ENCODE data around the gene TUBA1A.

Gene TUBA1A

GRCh38 chr12:49188916-49189367 lies at the start of gene TUBA1A:
Gene TUBA1A, minus strand, starts transcription at chr12:49189080. Its CDS starts 101 bp downstream, at chr12:49188979.
- intact Hi-C loops (cut with DNase I; ENCODE audit: low total_unique reads), result loop anchor here (2.0 kb wide), 1 partner anchor 46 kb away; no protein-coding TSS in a partner anchor
- DNase-seq, result peak; percentile 96
- Histone ChIP-seq H3K27ac (peak within 1 kb of the TSS; percentile 99 to 100), H3K4me3 (peak within 1 kb of the TSS; percentile 93 to 98), H3K9me3 (no peaks in the 10 kb centered on the region), H3K36me3 (peaks cover 10 to 29% (median 25%) of the 10 kb centered on the region in 3 donors), H3K4me1 (peaks cover 0 to 19% (median 4%) of the 10 kb centered on the region in 4 donors), H3K27me3 (no peaks in the 10 kb centered on the region)
- no peak for TF ChIP-seq CTCF (IDR thresholded peaks at IDR 0.05)

GRCh38 chr12:49236423-49236822 lies 47.5 kb upstream of the TUBA1A start:
- Histone ChIP-seq H3K4me3 (no peak overlapping the region), H3K9me3 (no peaks in the 10 kb centered on the region), H3K27ac (no peak overlapping the region), H3K27me3 (no peaks in the 10 kb centered on the region), H3K4me1 (peaks cover 0 to 27% (median 23%) of the 10 kb centered on the region in 4 donors), H3K36me3 (no peaks in the 10 kb centered on the region)
- no peak for TF ChIP-seq CTCF (IDR thresholded peaks at IDR 0.05)
- no peak for DNase-seq
- intact Hi-C loops (cut with DNase I; ENCODE audit: low total_unique reads), result no loop called here

GRCh38 chr12:49233842-49234526 lies 45.1 kb upstream of the TUBA1A start:
- no peak for TF ChIP-seq CTCF (IDR thresholded peaks at IDR 0.05)
- Histone ChIP-seq H3K36me3 (no peaks in the 10 kb centered on the region), H3K4me1 (peaks cover 0 to 27% (median 23%) of the 10 kb centered on the region in 4 donors), H3K27ac (peak overlapping the region; percentile 78 to 90), H3K9me3 (no peaks in the 10 kb centered on the region), H3K4me3 (peak overlapping the region; percentile 55), H3K27me3 (no peaks in the 10 kb centered on the region)
- intact Hi-C loops (cut with DNase I; ENCODE audit: low total_unique reads), result loop anchor here (2.0 to 5.0 kb wide), 3 partner anchors 45 to 145 kb away; partner anchors contain the start of genes TUBA1A and TUBA1B
- DNase-seq, result peak; percentile 42 to 78

GRCh38 chr12:49232940-49233841 lies 44.3 kb upstream of the TUBA1A start:
- peak in 1 of 2 experiments; percentile 19 for TF ChIP-seq CTCF (IDR thresholded peaks at IDR 0.05)
- intact Hi-C loops (cut with DNase I; ENCODE audit: low total_unique reads), result loop anchor here (5.0 kb wide), 1 partner anchor 101 kb away; the partner anchor contains the start of gene TUBA1B
- Histone ChIP-seq H3K36me3 (no peaks in the 10 kb centered on the region), H3K4me1 (peaks cover 0 to 27% (median 23%) of the 10 kb centered on the region in 4 donors), H3K4me3 (peak overlapping the region; percentile 27 to 55), H3K9me3 (no peaks in the 10 kb centered on the region), H3K27me3 (no peaks in the 10 kb centered on the region), H3K27ac (peak overlapping the region; percentile 78 to 90)
- peak; percentile 40 to 76 for DNase-seq

- TF ChIP-seq CTCF (IDR thresholded peaks at IDR 0.05), result no peak
- peak in 1 of 2 donors; percentile 6 for DNase-seq
- no peak overlapping the region for H3K4me3 ChIP-seq
- no peaks in the 10 kb centered on the region for H3K27me3 ChIP-seq
- no peaks in the 10 kb centered on the region for H3K9me3 ChIP-seq
- peaks cover 0 to 27% (median 23%) of the 10 kb centered on the region in 4 donors for H3K4me1 ChIP-seq
- intact Hi-C loops (cut with DNase I; ENCODE audit: low total_unique reads), result loop anchor here (5.0 kb wide), 1 partner anchor 100 kb away; the partner anchor contains the start of gene TUBA1B
- peak overlapping the region; percentile 78 to 90 for H3K27ac ChIP-seq
- H3K36me3 ChIP-seq, result no peaks in the 10 kb centered on the region
Measured at GRCh38 chr12:49231878-49232655, 43.2 kb upstream of the TUBA1A start.

Data from tibial artery (tissue), 4 donors.